Mucosa of descending colon (tissue), 3 donors: ENCODE measurements around the gene TDP1. TPM values are rescaled to one million over a fixed set of nuclear protein-coding genes. Genes with fewer than 3 reads are reported as not detected.

Source experiments
- ATAC-seq: fragments of 200-7000 bp; cut with Tn5 transposase; one replicate; pipeline ENCODE4 v1.9.1; 2020; ENCODE audit warnings: mild to moderate bottlenecking, moderate library complexity
- DNase-seq, 3 donors: peaks; one replicate each; pipeline ENCODE4 v3.0.0-alpha.2; 2020
- H3K36me3 ChIP-seq: fragments of 200-600 bp; one replicate; pipeline ENCODE4 v1.8.0; 2021; ENCODE audit warnings: low read depth, mild to moderate bottlenecking
- H3K4me1 ChIP-seq: fragments of 200-600 bp; one replicate; pipeline ENCODE4 v1.8.0; 2021; ENCODE audit warnings: low read depth, mild to moderate bottlenecking
- H3K4me3 ChIP-seq: fragments of 200-600 bp; one replicate; pipeline ENCODE4 v1.8.0; 2021; ENCODE audit warnings: mild to moderate bottlenecking
- H3K9me3 ChIP-seq: fragments of 200-600 bp; one replicate; pipeline ENCODE4 v1.8.0; 2021; ENCODE audit warnings: mild to moderate bottlenecking
- intact Hi-C, 2 donors: fragments of 100-400 bp; cut with DNase I in 1 of 2; cut with micrococcal nuclease in 1 of 2; formaldehyde crosslinking; loops; one replicate each; pipeline versions ENCODE4 v1.11.0 to v1.11.1; 2022; cut with DNase I, micrococcal nuclease
- total RNA-seq, 3 donors: library from RNA; stranded (reverse); fragmentation: NEBNext Ultra II Directional in 2 of 3; extraction: Animal tissue kit (Norgen Biotek cat#: 25700) in 2 of 3; gene quantifications; one replicate each; pipeline versions ENCODE4 v1.2.1 to v1.2.4, GENCODE V29; 2021 to 2023
- TF ChIP-seq, protein P1 (sequence below): fragments of 200-600 bp; IDR thresholded peaks from one replicate; pipeline ENCODE4 v1.8.0; 2022; ENCODE audit warnings: antibody characterized with exemption, mild to moderate bottlenecking
- donor health status: DM: no; HTN: no; CAD: no; lungs with moderate emphysema.
- donor health status: DM: no; HTN: no; CAD: no.
- donor health status: DM: no; HTN: yes; CAD: no.

The TDP1 gene
- total RNA-seq, 3 donors from 2014 or later: 12.6 to 19.0 (median 14.2) TPM

- intact Hi-C loops: no loop called here
- H3K4me3 ChIP-seq: no peak overlapping the region
- H3K9me3 ChIP-seq: no peaks in the 10 kb centered on the region
- no peaks in the 10 kb centered on the region for H3K36me3 ChIP-seq
- TF ChIP-seq, protein P1, sequence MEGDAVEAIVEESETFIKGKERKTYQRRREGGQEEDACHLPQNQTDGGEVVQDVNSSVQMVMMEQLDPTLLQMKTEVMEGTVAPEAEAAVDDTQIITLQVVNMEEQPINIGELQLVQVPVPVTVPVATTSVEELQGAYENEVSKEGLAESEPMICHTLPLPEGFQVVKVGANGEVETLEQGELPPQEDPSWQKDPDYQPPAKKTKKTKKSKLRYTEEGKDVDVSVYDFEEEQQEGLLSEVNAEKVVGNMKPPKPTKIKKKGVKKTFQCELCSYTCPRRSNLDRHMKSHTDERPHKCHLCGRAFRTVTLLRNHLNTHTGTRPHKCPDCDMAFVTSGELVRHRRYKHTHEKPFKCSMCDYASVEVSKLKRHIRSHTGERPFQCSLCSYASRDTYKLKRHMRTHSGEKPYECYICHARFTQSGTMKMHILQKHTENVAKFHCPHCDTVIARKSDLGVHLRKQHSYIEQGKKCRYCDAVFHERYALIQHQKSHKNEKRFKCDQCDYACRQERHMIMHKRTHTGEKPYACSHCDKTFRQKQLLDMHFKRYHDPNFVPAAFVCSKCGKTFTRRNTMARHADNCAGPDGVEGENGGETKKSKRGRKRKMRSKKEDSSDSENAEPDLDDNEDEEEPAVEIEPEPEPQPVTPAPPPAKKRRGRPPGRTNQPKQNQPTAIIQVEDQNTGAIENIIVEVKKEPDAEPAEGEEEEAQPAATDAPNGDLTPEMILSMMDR: no peak
- no peaks in the 10 kb centered on the region for H3K4me1 ChIP-seq
- DNase-seq: no peak
- no peak for ATAC-seq
These were observed 29.0 kb upstream of the TDP1 start for GRCh38 chr14:89926694-89927093.

GRCh38 chr14:89927186-89927865 lies 28.4 kb upstream of the TDP1 start:
- TF ChIP-seq, protein P1: no peak
- ATAC-seq (no peak), DNase-seq (no peak)
- no peaks in the 10 kb centered on the region for H3K9me3 ChIP-seq
- intact Hi-C loops: no loop called here
- H3K4me1 ChIP-seq: no peaks in the 10 kb centered on the region
- no peaks in the 10 kb centered on the region for H3K36me3 ChIP-seq
- H3K4me3 ChIP-seq: no peak overlapping the region

- peak; percentile 50 for ATAC-seq
- intact Hi-C loops: no loop called here
These were observed 22.7 kb upstream of the TDP1 start for GRCh38 chr14:89933002-89933401.

GRCh38 chr14:89936654-89937185 lies 19.0 kb upstream of the TDP1 start:
- DNase-seq (no peak), ATAC-seq (no peak)
- Histone ChIP-seq H3K4me1 (no peaks in the 10 kb centered on the region), H3K4me3 (no peak overlapping the region), H3K36me3 (no peaks in the 10 kb centered on the region), H3K9me3 (no peaks in the 10 kb centered on the region)
- intact Hi-C loops: no loop called here
- TF ChIP-seq, protein P1: no peak

More at GRCh38 chr14:89933002-89933401, 22.7 kb upstream of the TDP1 start:
- Histone ChIP-seq H3K36me3 (no peaks in the 10 kb centered on the region), H3K9me3 (no peaks in the 10 kb centered on the region), H3K4me1 (no peaks in the 10 kb centered on the region), H3K4me3 (no peak overlapping the region)
- TF ChIP-seq, protein P1: no peak
- DNase-seq: peak in 1 of 3 donors; percentile 19

GRCh38 chr14:89941830-89942377 lies 13.8 kb upstream of the TDP1 start:
- intact Hi-C loops: no loop called here
- no peaks in the 10 kb centered on the region for H3K9me3 ChIP-seq
- TF ChIP-seq, protein P1: no peak
- ATAC-seq (no peak), DNase-seq (no peak)
- H3K36me3 ChIP-seq: no peaks in the 10 kb centered on the region
- H3K4me1 ChIP-seq: no peaks in the 10 kb centered on the region
- no peak overlapping the region for H3K4me3 ChIP-seq
